ENCODE results near the gene SIX2.

- TF ChIP-seq CTCF (IDR thresholded peaks at IDR 0.05 in 8 of 11, conservative IDR thresholded peaks at IDR 0.05 in 3 of 11) (no peak), POLR2AphosphoS5 (IDR thresholded peaks at IDR 0.05) (no peak), POLR2A (IDR thresholded peaks at IDR 0.05) (no peak)
These were observed 48.4 kb downstream of the SIX2 start for GRCh38 chr2:44960871-44961270.
